ENCODE results near the gene PEX7. TPM values are rescaled to one million over a fixed set of nuclear protein-coding genes. Genes with fewer than 3 reads are reported as not detected.
"Not testable (repeated sequence)": the region's sequence is repeated elsewhere in the genome, so short reads cannot be mapped to it uniquely, and the experiment has no call there.

The PEX7 gene
- polyA plus RNA-seq, 12 donors = 5.8 to 10.0 (median 8.9) TPM; not detected in 1

DNA sequence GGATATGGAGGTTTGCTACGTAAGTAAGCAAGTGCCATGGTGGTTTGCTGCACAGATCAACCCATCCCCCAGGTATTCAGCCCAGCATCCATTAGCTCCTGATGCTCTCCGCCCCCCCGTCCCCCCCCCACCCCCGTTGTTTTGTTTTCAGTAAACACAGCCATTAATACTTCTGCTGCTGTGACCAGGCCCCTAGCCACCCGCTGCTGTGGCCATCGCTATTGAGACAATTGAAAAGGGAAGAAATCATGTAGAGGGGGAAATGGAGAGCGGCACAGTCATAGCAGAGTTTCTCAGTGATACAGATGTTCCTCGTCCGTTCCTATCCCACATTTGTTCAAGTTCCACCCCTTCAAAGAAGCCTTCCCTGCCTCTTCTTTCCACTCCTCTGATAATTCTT lies 124.6 kb downstream of the PEX7 start:
- DNase-seq = no peak

DNA sequence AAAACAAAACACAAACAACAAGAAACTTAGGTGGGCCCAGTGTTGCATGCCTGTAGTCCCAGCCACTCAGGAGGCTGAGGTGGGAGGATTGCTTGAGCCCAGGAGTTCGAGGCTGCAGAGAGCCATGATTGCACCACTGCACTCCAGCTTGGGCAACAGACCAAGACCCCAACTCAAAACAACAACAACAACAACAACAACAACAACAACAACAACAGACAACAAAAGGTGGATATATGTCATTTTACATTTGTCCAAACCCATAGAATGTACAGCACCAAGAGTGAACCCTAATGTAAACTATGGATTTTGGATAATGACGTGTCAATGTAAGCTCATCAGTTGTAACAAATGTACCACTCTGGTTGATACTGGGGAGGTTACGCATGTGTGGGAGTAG lies 127.6 kb downstream of the PEX7 start:
- DNase-seq = not testable (repeated sequence)

DNA sequence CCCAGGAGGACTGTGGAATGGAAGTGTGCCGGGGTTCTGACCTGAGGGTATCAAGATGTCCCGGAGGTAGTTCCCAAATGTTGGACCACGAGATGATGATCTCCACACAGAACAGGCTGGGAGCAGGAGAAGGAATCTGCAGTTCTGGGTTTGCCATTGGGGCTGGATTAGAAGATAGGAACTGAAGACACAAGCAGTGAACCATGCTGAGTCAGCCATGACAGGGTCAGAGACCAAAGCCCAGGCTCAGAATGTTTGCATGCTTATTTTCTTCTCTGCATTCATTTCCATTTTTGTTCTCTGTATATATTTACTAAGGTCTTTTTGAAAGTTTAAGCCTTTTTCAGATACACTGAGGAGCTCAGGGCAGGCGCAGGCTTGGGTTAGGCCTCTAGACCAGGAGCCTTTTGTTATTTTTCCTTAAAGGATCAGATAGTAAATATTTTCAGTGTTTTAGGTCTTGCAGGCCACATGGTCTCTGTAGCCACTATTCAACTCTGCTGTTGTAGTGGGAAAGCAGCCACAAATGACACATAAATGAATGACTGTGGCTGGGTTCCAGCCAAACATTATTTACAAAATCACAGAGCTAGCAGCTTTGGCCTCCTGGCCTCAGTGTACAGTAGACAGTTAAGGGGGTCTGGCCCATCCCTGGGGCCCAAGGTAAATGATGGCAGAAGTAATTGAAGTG lies 128.2 kb downstream of the PEX7 start:
- no peak for DNase-seq

DNA sequence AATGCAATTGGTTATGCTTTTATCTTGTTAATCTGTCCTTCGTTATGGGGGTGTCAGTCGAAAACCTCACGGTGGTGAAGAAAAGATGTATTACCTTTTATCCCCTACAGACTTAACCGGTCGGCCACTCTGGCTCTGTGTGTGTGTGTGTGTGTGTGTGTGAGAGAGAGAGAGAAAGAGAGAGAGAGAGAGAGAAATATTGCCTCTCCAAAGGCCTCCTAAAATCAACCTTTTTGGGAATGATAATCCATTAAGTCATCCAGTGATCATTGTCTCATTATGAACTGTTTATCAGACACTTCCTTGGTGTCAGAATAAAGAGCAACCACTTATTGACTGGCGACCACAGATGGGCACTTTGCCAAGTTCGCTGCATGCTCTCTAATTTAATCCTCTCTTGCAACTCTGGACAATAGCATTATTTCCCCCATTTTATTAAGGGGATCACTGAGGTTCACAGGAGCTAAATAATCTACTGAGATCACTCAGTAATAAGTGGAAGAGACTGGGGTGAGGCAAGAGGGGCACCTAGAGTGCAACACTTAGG lies 130.4 kb downstream of the PEX7 start:
- no peak for DNase-seq

DNA sequence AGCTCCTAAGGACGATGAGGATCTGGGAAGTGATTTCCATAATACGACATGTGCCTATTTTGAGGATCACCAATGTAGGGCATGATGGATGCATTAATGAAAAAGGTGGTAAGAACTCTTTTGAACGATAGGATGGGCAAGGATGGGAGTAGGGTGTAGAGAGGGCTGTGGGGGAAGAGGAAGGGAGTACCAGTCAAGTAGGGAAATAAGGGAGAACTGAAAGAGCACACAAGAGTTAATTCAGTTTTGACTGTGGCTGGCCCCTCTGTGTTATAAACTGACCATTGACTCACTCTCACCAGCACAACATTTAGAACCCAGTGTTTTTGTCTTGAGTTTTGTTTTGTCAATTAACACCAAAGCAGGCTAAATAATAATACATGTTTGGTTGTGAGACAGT lies 132.7 kb downstream of the PEX7 start:
- no peak for DNase-seq

DNA sequence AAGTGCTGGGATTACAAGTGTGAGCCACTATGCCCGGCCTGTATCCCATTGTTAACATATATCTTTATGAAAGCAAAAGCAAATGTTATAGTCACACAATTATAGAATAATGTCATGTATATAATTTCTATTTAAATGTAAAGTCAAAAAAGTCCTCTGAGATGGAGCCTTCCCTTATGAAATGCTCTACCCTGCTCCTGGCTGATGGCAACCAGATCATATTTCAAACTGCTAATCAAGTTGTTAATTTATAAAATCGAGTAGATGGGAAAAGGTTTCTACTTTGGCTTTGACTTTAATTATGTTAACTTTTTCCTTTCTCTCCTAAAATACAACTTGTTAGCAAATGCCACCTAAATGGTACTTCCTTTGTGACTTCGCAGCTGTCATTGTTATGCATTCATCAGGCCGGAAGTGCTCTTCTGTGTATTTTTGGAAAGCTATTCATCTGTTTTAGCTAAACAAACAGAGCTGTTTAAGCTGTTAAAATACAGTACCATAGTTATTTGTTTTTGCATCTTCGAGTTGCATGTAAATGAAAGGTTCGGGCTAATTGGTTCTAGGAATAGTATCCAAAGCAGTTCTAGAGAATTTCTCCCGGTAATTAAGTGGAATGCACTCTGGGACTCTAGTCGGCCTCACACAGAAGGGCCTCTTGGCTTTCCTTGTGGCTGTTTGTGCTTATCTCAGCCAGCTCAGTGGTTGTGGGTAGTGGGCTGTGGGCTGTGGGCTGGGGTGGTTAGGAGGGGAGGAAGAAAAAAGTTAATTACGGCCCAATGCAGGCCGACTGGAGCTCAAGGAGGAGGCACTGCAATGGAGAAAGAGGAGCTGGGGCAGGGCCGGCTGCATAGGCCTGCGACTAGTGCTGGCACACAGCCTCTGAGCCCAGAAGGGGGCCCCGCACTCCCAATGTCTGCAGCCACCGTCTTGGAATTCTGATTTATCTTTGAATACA lies 134.5 kb downstream of the PEX7 start:
- DNase-seq = no peak

DNA sequence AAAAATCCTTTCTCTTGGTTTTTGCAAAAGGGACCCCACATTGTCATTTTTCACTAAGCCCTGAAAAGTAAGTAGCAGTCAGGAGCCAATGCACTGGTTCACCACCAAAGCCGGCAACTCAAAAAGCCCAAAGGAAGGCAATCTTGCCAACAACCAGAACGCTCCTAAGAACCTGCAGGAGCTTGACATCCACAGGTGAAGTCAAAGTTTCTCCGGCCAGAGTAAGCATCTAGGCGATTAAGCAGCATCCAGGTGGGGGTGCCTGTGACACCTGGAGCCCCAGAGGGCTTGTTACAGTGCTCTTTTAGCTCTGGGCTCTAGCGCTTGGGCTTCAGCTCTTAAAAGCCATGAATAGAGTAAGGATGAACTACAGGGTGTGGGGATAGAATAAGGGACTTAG lies 135.8 kb downstream of the PEX7 start:
- no peak for DNase-seq

DNA sequence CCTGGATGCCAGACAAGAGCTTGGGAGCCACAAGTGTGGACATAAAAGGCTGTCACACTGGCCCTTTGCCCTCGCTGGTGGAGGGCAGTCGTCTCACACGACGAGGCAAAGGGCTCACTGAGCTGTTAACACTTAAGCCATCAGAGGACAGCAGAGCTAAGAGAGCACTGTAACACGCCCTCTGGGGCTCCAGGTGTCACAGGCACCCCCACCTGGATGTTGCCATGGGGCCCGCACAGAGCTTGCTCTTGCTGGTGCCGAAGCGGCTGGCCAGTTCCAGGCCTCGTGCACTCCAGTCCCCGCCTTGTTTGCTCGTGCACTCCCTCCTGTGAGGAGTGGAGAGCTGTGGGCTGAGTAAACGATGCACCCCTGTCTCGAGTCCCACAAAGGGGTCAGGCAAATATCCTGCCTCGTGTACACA lies 137.1 kb downstream of the PEX7 start:
- DNase-seq = no peak

DNA sequence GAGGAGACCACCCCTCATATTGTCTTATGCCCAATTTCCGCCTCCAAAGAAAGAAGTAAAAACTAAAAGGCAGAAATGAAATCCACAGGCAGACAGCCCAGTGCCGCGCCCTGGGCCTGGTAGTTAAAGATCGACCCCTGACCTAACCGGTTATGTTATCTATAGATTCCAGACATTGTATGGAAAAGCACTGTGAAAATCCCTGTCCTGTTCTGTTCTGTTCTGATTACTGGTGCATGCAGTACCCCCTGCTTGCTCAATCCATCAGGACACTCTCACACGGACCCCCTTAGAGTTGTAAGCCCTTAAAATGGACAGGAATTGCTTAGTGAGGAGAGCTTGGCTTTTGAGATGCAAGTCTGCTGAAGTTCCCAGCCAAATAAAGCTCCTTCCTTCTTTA lies 137.5 kb downstream of the PEX7 start:
- DNase-seq = not testable (repeated sequence)

DNA sequence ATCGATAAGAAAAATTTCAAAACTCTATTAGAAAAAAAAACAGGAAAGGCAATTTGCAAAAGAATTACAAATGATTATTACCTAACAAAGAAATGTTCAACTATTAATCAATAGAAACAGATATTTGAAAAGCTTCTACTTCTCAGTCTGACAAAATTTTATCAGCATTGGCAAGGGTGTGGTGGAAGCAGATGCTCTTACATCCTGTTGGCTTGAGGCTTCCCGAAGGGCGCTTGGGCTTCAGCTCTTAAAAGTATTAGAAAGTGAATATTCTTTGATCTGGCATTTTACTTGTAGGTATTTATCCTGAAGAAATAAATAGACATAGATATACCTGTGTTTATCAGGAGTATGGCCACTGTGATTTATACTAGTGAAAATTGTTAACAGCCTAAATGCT lies 138.4 kb downstream of the PEX7 start:
- DNase-seq = no peak

DNA sequence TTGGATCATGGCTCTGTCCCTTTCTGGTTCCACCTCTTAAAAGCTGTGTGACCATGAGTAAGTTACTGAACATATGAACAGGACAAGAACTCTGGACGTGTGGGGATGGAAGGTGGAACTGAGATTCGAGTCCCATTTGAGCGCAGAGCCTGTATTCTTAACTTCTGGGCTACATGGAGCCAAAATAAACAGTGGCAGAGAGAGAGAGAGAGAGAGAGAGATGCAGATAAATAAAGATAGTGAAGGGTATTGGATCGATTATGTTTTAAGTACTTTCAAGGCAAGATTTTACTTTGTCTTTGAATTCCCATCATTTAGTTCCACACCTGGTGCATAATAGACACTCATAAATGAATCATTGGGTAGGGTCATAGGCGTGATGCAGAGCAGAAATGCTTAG lies 139.5 kb downstream of the PEX7 start:
- DNase-seq = no peak

DNA sequence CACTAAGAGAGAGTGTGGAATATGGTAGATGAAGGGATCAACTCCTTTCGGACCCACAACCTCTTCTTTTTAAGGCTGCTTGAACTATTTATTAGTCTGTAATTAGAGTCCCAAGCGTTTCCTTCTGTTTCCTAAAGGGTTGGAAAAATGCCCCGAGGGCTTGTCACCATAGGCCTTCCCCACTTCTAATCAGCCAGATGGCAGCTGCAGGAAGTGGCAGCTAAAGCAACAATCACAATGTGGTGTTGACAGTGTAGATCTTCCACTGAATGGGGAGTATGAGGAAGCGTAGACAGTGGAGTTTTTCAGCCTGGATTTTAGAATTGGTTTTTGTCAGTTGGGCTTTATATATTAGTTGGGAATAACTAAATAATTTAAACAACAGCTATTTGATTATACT lies 140.3 kb downstream of the PEX7 start:
- no peak for DNase-seq

DNA sequence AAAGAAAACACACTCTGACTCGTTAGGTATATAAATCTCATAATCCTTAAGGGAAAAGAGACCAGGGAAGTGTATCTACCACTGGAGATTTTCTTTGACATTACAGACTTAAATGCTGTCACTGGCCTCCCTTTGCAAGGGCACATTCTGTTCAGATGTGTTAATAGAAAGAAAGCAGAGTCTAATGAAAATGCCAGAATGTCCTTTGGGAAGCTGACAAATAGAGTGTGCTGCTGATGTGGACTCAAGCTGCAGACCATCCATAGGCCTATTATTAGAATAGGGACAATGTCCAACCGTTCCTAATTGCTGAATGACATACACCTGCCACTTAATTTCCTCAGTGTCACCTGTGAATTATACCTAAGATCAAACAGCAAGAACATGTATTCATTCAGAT lies 140.9 kb downstream of the PEX7 start:
- no peak for DNase-seq

Other genes with a start within 250 kb of the PEX7 start
- gene MAP3K5, start 30.1 kb upstream of the PEX7 start, polyA plus RNA-seq (ENCODE audit: insufficient read length in 12 of 12) = 1 to 10 TPM in 11 of 12 donors, not detected in 1; 1.9 to 6.4 (median 2.3) TPM
- under 1 TPM in 5 of 12 donors, not detected in 7; 0.10 to 0.16 (median 0.12) TPM for gene SLC35D3, start 99.7 kb downstream of the PEX7 start, polyA plus RNA-seq (ENCODE audit: insufficient read length in 12 of 12)
- 10 to 100 TPM in 10 of 12 donors, 1 to 10 TPM in 1, not detected in 1; 8.1 to 35.8 (median 31.0) TPM for gene IL20RA, start 222.4 kb downstream of the PEX7 start, polyA plus RNA-seq (ENCODE audit: insufficient read length in 12 of 12)